Measurements from ENCODE around the gene MR1.

The MR1 gene

GRCh38 chr1:181088079-181089016 is 54.6 kb downstream of the MR1 start, which contains the start of gene IER5:
Gene IER5 (plus strand): TSS chr1:181088700. CDS start chr1:181088903, 203 bp downstream.
- CTCF ChIA-PET = interaction anchor here (2.3 to 11.0 kb wide), 2 partner anchors 50 to 52 kb away, joined by 11 to 148 read pairs; no protein-coding TSS in a partner anchor
- no peak for TF ChIP-seq CTCF (IDR thresholded peaks at IDR 0.05; ENCODE audit: insufficient read depth, low read length, missing control alignments)
- DNase-seq (ENCODE audit: low read depth, low spot score) = peak; percentile 72
- H3K4me3 ChIP-seq (ENCODE audit: low read depth, low read length) = peak within 1 kb of the TSS; percentile 90
- POLR2A ChIA-PET = interaction anchor here (0.7 to 3.8 kb wide), 20 partner anchors 10 to 1718 kb away, joined by 3 to 40 read pairs (median 4); partner anchors contain the start of gene MR1

DNA sequence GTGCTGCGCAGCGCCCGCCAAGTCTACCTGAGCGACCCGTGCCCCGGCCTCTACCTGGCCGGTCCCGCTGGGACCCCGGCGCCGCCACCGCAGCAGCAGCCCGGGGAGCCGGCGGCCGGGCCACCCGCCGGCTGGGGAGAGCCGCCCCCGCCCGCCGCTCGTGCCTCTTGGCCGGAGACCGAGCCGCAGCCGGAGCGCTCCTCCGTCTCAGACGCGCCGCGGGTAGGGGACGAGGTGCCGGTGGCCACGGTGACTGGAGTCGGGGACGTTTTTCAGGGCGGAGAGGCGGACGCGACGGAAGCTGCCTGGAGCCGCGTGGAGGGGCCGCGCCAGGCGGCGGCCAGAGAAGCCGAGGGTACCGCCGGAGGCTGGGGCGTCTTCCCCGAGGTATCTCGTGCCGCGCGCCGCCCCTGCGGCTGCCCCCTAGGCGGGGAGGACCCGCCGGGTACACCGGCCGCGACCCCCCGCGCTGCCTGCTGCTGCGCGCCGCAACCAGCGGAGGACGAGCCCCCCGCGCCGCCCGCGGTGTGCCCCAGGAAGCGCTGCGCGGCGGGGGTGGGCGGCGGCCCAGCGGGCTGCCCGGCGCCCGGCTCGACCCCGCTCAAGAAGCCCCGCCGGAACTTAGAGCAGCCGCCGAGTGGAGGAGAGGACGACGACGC is 55.4 kb downstream of the MR1 start:
- ChIA-PET POLR2A (interaction anchor here (0.7 to 3.8 kb wide), 20 partner anchors 10 to 1719 kb away, joined by 3 to 40 read pairs (median 4); partner anchors contain the start of gene MR1), CTCF (interaction anchor here (2.3 to 11.0 kb wide), 2 partner anchors 51 kb away, joined by 11 to 148 read pairs; no protein-coding TSS in a partner anchor)
- TF ChIP-seq CTCF (IDR thresholded peaks at IDR 0.05; ENCODE audit: insufficient read depth, low read length, missing control alignments) = no peak
- DNase-seq (ENCODE audit: low read depth, low spot score) = no peak
- H3K4me3 ChIP-seq (ENCODE audit: low read depth, low read length) = peak overlapping the region; percentile 90

DNA sequence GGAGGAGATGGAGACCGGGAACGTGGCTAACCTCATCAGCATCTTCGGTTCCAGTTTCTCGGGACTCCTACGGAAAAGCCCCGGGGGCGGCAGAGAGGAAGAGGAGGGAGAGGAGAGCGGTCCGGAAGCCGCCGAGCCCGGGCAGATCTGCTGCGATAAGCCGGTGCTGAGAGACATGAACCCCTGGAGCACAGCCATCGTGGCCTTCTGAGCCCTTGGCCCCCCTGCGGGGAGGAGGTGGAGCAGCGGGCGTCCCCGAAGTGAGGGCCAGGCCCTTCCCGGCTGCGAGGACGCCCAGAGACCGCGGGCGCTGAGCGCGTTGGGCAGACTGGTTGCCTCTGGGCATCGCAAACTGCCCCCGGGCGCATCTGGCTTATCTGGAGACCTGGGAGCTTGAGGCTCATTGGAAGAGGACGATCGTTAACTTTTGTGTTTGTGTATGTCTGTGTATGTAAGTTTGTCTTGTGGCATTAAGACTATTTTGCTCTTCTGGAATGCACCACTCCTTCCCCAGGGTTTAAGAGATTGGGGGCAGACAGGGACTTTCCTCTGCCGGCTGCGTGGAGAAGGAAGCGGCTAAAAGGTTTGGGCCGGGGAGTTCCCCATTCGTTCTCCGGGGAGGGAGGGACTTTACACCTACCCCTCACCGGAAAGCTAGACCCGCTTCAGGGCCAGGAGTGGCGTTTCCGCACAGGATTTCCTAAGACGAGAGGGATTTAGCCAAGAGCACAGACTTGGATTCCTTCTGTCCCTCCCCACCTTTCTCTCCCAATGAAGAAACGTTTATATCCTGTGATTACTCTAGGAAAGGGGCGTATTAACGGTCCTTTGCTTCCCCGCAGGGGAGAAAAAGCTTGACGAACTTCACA is 56.1 kb downstream of the MR1 start:
- CTCF ChIA-PET = interaction anchor here (1.0 to 11.0 kb wide), 7 partner anchors 14 to 208 kb away, joined by 3 to 148 read pairs (median 4); no protein-coding TSS in a partner anchor
- peak; percentile 5 for TF ChIP-seq CTCF (IDR thresholded peaks at IDR 0.05; ENCODE audit: insufficient read depth, low read length, missing control alignments)
- H3K4me3 ChIP-seq (ENCODE audit: low read depth, low read length) = peak overlapping the region; percentile 90
- no peak for DNase-seq (ENCODE audit: low read depth, low spot score)
- POLR2A ChIA-PET = interaction anchor here (0.9 to 3.8 kb wide), 17 partner anchors 9 to 228 kb away, joined by 3 to 40 read pairs (median 5); partner anchors contain the start of gene STX6

GRCh38 chr1:181090641-181091126 is 56.9 kb downstream of the MR1 start:
- peak overlapping the region; percentile 90 for H3K4me3 ChIP-seq (ENCODE audit: low read depth, low read length)
- CTCF ChIA-PET = interaction anchor here (0.9 to 11.0 kb wide), 8 partner anchors 13 to 209 kb away, joined by 3 to 148 read pairs (median 4); no protein-coding TSS in a partner anchor

More at GRCh38 chr1:181090641-181091126, 56.9 kb downstream of the MR1 start:
- DNase-seq (ENCODE audit: low read depth, low spot score) = no peak
- no peak for TF ChIP-seq CTCF (IDR thresholded peaks at IDR 0.05; ENCODE audit: insufficient read depth, low read length, missing control alignments)
- POLR2A ChIA-PET = interaction anchor here (0.9 to 3.8 kb wide), 14 partner anchors 9 to 229 kb away, joined by 3 to 40 read pairs (median 5); partner anchors contain the start of gene STX6

All from AG04449 (cell line).